ENCODE data around the gene GPR139. TPM values are rescaled to one million over a fixed set of nuclear protein-coding genes. Genes with fewer than 3 reads are reported as not detected.

The GPR139 gene
- total RNA-seq, 4 donors from 2014 or later = not detected

DNA sequence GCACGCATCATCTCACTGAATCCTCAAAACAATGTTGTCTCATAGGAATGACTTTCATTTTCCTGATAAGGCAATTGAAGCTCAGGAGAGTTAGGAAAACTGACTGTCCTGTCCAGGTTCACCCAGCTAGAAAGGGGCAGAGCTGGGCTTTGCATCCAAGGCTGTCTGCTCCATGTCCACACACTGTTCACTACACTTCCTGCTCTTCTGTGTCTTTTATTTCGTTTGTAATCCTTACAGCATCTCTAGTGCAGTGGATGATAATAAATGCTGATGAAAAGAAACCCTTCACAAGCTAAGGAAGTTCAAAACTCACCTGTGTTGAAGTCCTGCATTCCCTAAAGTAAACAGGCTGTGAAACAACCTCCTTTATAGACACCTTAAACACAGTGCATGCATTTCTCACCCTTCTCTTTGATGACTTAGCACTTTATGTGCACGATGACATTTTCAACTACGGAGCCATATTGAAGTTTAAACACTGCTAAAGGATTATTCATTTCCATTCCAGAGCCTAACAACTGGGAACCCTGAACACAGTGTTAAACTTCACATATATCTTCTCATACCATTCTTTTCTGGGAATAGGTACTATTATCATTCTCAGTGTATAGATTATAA is 31.0 kb upstream of the GPR139 start:
- Histone ChIP-seq H3K4me3 (no peak overlapping the region), H3K4me1 (no peaks in the 10 kb centered on the region), H3K27ac (no peak overlapping the region), H3K36me3 (no peaks in the 10 kb centered on the region), H3K9me3 (no peaks in the 10 kb centered on the region), H3K27me3 (no peaks in the 10 kb centered on the region)
- DNase-seq = no peak
- intact Hi-C loops (cut with DNase I; ENCODE audit: low total_unique reads) = no loop called here
- TF ChIP-seq, protein P1, sequence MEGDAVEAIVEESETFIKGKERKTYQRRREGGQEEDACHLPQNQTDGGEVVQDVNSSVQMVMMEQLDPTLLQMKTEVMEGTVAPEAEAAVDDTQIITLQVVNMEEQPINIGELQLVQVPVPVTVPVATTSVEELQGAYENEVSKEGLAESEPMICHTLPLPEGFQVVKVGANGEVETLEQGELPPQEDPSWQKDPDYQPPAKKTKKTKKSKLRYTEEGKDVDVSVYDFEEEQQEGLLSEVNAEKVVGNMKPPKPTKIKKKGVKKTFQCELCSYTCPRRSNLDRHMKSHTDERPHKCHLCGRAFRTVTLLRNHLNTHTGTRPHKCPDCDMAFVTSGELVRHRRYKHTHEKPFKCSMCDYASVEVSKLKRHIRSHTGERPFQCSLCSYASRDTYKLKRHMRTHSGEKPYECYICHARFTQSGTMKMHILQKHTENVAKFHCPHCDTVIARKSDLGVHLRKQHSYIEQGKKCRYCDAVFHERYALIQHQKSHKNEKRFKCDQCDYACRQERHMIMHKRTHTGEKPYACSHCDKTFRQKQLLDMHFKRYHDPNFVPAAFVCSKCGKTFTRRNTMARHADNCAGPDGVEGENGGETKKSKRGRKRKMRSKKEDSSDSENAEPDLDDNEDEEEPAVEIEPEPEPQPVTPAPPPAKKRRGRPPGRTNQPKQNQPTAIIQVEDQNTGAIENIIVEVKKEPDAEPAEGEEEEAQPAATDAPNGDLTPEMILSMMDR (IDR thresholded peaks at IDR 0.05) = no peak
- TF ChIP-seq POLR2A (IDR thresholded peaks at IDR 0.05) = no peak

DNA sequence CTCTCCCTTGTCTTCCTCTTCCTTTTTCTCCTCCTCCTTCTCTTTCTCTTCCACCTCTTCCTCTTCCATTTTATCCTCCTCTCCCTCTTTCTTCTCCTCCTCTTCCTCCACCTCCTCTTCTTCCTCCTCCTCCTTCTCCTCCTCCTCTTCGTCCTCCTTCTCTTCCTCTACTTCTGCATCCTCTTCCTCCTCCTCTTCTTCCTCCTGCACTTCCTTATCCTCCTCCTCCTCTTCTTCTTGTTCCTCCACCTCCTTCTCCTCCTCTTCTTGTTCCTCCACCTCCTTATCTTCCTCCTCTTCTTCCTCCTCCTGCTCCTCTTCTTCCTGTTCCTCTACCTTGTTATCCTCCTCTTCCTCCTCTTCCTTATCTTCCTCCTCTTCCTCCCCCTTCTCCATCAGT is 28.8 kb upstream of the GPR139 start:
- Histone ChIP-seq H3K36me3 (no peaks in the 10 kb centered on the region), H3K9me3 (no peaks in the 10 kb centered on the region), H3K4me1 (no peaks in the 10 kb centered on the region), H3K4me3 (no peak overlapping the region), H3K27me3 (no peaks in the 10 kb centered on the region), H3K27ac (no peak overlapping the region)
- TF ChIP-seq, protein P1 (IDR thresholded peaks at IDR 0.05) = no peak
- TF ChIP-seq POLR2A (IDR thresholded peaks at IDR 0.05) = no peak
- intact Hi-C loops (cut with DNase I; ENCODE audit: low total_unique reads) = no loop called here
- no peak for DNase-seq

DNA sequence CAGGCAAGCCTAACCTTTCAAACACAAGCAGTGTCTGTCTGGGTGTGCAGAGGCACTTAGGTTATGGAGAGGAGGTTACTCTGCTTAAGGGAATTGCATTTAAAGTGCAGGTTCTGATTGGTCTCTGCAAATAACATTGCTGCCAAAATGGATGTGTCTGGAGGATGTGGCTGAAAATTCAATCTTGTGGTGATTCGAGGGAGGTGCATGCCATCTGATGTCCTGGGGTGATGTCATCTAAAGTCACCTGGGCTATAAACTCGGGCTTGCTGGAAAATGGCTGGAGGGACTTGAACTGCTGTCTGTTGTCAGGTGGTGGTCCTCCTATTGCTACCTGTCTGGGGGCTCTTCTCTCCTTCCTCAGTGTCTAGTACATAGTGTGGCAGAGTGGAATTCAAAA is 28.3 kb upstream of the GPR139 start:
- no peak overlapping the region for H3K27ac ChIP-seq
- no peaks in the 10 kb centered on the region for H3K9me3 ChIP-seq
- no peaks in the 10 kb centered on the region for H3K27me3 ChIP-seq
- no peak for TF ChIP-seq POLR2A (IDR thresholded peaks at IDR 0.05)
- TF ChIP-seq, protein P1 (IDR thresholded peaks at IDR 0.05) = no peak
- H3K4me3 ChIP-seq = no peak overlapping the region
- DNase-seq = no peak
- no peaks in the 10 kb centered on the region for H3K36me3 ChIP-seq
- H3K4me1 ChIP-seq = no peaks in the 10 kb centered on the region
- intact Hi-C loops (cut with DNase I; ENCODE audit: low total_unique reads) = no loop called here

DNA sequence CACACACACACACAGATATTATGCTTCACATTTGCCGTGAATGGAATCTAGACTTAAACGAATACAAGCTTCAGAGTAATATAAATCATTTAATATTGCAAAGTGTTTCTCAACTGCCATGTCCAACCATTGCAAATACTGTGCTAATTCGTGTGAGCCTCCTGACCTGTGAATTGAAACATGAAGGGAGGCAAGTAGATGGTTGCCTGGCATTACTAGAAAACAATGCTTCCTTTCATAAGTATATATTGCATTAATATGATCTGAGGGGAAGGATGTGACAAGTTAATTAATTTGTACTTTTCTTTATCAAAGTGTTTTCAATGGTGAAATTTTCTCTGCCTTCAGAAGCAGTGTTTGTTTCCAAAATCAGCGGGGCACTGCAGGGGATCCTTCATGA is 25.7 kb upstream of the GPR139 start:
- H3K4me1 ChIP-seq = no peaks in the 10 kb centered on the region
- intact Hi-C loops (cut with DNase I; ENCODE audit: low total_unique reads) = no loop called here
- H3K36me3 ChIP-seq = no peaks in the 10 kb centered on the region
- no peaks in the 10 kb centered on the region for H3K27me3 ChIP-seq
- no peaks in the 10 kb centered on the region for H3K9me3 ChIP-seq
- no peak overlapping the region for H3K27ac ChIP-seq
- TF ChIP-seq, protein P1 (IDR thresholded peaks at IDR 0.05) = no peak
- TF ChIP-seq POLR2A (IDR thresholded peaks at IDR 0.05) = no peak
- H3K4me3 ChIP-seq = no peak overlapping the region
- no peak for DNase-seq

DNA sequence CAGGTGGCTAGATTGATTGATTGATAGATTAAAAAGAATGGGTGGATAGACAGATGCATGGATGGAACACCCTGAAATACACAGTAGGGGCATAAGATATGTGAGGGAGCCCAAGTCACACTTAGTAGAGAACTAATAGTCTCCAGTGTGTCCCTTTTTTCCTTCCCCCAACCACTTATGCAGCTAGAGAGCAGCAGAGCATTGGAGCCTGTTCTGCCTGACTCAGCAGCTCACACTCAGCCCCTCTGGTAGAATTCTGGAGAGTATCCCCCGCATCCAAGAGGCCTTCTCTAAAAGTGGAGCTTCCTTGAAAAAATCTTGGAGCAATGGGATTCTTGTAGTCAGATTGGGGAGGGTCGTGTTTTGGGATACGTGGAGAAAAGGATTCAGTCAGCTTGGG is 20.5 kb upstream of the GPR139 start:
- intact Hi-C loops (cut with DNase I; ENCODE audit: low total_unique reads) = no loop called here
- H3K36me3 ChIP-seq = no peaks in the 10 kb centered on the region

More for the DNA sequence above, 20.5 kb upstream of the GPR139 start:
- TF ChIP-seq, protein P1 (IDR thresholded peaks at IDR 0.05) = no peak
- no peak for TF ChIP-seq POLR2A (IDR thresholded peaks at IDR 0.05)
- DNase-seq = no peak
- no peak overlapping the region for H3K4me3 ChIP-seq
- no peak overlapping the region for H3K27ac ChIP-seq
- no peaks in the 10 kb centered on the region for H3K27me3 ChIP-seq
- H3K4me1 ChIP-seq = no peaks in the 10 kb centered on the region
- H3K9me3 ChIP-seq = no peaks in the 10 kb centered on the region

Measured in uterus (tissue), 4 donors.